Esophagus (tissue), 2 donors: ENCODE measurements around the gene VPS37B. TPM values are rescaled to one million over a fixed set of nuclear protein-coding genes. Genes with fewer than 3 reads are reported as not detected.
A peak's percentile ranks its signal among the peaks of the same experiment; 100 is the strongest.
"Not testable (repeated sequence)": the region's sequence is repeated elsewhere in the genome, so short reads cannot be mapped to it uniquely, and the experiment has no call there.

Experiments
- H3K27ac ChIP-seq, 2 donors: one replicate each; pipeline ENCODE4 v1.5.1; 2013; ENCODE audit warnings: low read depth in 2 of 2, mild to moderate bottlenecking in 2 of 2, inconsistent platforms in 1 of 2, low read length in 1 of 2, moderate library complexity in 1 of 2
- H3K27me3 ChIP-seq, 2 donors: one replicate each; pipeline ENCODE4 v1.6.1; 2013; ENCODE audit warnings: low read length in 2 of 2, control low read depth in 1 of 2, mild to moderate bottlenecking in 1 of 2; ENCODE audit not compliant: insufficient read depth in 2 of 2, control insufficient read depth in 1 of 2
- H3K36me3 ChIP-seq, 2 donors: one replicate each; pipeline ENCODE4 v1.6.1; 2013; ENCODE audit warnings: low read length in 1 of 2; ENCODE audit not compliant: control insufficient read depth in 2 of 2, insufficient read depth in 2 of 2
- H3K4me1 ChIP-seq, 2 donors: one replicate each; pipeline ENCODE4 v1.6.1; 2013; ENCODE audit warnings: low read length in 1 of 2; ENCODE audit not compliant: control insufficient read depth in 2 of 2, insufficient read depth in 2 of 2
- H3K4me3 ChIP-seq, 2 donors: one replicate each; pipeline ENCODE4 v1.5.1; 2013; ENCODE audit warnings: low read length in 2 of 2, mild to moderate bottlenecking in 2 of 2, low read depth in 1 of 2, moderate library complexity in 1 of 2
- H3K9me3 ChIP-seq, 2 donors: one replicate each; pipeline ENCODE4 v1.6.1; 2013; ENCODE audit warnings: mild to moderate bottlenecking in 2 of 2, low read depth in 1 of 2, low read length in 1 of 2, moderate library complexity in 1 of 2; ENCODE audit not compliant: control insufficient read depth in 2 of 2, insufficient read depth in 1 of 2
- WGBS, 2 donors: extraction: QIAGEN DNeasy Blood & Tissue Kit; methylation state at CpG; one replicate each; pipeline ENCODE4 v1.1.7; 2013; 5-methylcytosine and 5-hydroxymethylcytosine counted together
- polyA plus RNA-seq, 2 donors: library from polyadenylated mRNA; stranded (reverse); fragments of 200-250 nt; gene quantifications; one replicate each; pipeline ENCODE4 v1.2.3, GENCODE V29; 2013
- donor health status: healthy with polysubstance abuse.
- donor health status: Bipolar disorder and iron deficiency.

The VPS37B gene
- polyA plus RNA-seq, 2 donors: 50.2 to 81.4 TPM

- 56 to 58% methylated on average over 7 of the region's 7 CpGs for WGBS, 2 donors
- H3K36me3 ChIP-seq: no peaks in the 10 kb centered on the region
- peak overlapping the region in 1 of 2 donors; percentile 85 for H3K4me3 ChIP-seq
- H3K9me3 ChIP-seq: no peaks in the 10 kb centered on the region
- H3K27ac ChIP-seq: peak overlapping the region; percentile 82 to 95
- H3K27me3 ChIP-seq: no peaks in the 10 kb centered on the region
- peaks cover 5 to 6% of the 10 kb centered on the region in 2 donors for H3K4me1 ChIP-seq
These were observed 2.4 kb downstream of the VPS37B start for GRCh38 chr12:122893208-122894153.

- not testable (repeated sequence) for H3K9me3 ChIP-seq, H3K4me1 ChIP-seq, H3K36me3 ChIP-seq, H3K27me3 ChIP-seq
- Histone ChIP-seq H3K27ac (peak overlapping the region; percentile 85 to 93), H3K4me3 (peak overlapping the region; percentile 5 to 85)
- WGBS, 2 donors: 94% methylated on average over 9 of the region's 9 CpGs
These were observed 3.2 kb downstream of the VPS37B start for GRCh38 chr12:122892724-122893123.

DNA sequence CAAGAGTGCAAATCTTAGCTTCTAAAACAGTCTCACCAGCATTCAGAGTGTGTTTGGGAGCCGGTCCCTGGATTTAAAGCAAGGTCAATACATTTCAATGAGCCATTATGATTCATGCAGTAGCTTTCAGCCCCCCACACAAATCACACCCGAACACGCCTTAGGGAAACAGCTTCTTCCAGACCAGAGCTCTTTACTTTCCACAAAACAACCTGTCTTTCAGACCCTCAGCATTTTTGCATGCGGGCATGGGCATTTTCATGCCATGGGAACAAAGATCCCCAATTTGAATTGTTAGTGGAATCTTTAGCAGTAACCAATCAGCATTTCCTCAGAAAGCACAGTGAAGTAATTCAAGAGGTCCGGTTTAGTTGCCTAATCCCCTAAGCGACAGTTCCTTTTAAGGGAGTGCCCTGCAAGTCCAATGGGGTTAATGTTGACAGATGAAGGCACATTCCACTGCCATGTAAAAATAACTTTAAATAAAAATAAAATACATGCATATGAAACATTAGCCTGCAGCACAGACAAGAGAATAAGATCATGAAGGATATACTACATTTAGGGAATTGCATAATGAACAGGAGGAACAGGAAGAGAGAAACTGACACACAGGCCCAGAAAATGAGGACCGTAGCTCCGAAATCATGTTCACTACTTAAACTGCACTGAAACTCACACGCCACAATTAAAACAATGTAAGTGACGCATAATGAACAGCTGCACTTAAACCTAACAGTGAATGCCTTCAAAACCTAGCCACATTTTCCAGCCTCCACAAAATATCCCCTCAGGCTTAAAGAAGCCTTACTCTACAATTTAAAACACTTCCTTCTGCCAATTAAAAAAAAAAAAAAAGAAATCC, 4.0 kb downstream of the VPS37B start:
- H3K4me1 ChIP-seq: peaks cover 5 to 15% of the 10 kb centered on the region in 2 donors
- peak overlapping the region; percentile 86 to 93 for H3K27ac ChIP-seq
- H3K4me3 ChIP-seq: peak overlapping the region; percentile 30 to 85
- no peaks in the 10 kb centered on the region for H3K9me3 ChIP-seq
- 23 to 30% methylated on average over 10 of the region's 10 CpGs for WGBS, 2 donors
- no peaks in the 10 kb centered on the region for H3K36me3 ChIP-seq
- H3K27me3 ChIP-seq: no peaks in the 10 kb centered on the region

DNA sequence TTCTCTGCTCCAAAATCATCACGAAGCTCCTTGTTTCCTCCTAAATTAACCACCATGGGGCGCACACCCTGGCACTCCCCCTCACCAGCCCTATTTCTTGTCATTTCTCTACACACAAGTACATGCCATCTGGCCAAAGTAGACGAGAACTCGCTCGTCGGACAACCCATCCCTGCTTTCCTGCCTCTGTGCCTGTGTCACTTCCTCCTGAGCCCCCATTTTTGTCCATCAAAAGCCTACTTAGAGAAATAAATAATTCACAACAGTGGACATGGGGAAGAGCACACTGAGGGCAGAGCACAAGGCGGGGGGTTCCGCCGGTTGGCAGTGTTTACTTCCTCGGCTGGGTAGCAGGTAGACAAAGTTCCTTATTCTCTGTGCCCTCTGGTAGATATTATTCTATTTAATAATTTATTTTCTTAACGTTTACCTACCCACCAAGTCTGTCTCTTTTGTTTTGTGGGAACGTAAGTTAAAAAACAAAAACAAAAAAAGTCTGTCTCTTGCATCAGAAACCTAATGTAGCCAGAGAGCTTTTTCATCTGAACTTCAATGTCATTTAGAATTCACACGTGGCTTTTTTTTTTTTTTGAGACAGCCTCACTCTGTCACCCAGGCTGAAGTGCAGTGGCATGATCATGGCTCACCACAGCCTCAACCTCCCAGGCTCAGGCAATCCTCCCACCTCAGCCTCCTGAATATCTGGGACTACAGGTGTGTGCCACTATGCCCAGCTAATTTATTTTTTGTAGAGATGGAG, 6.0 kb downstream of the VPS37B start:
- peaks cover 8 to 18% of the 10 kb centered on the region in 2 donors for H3K4me1 ChIP-seq
- H3K27ac ChIP-seq: peak overlapping the region; percentile 97 to 98
- 72% methylated on average over 13 of the region's 13 CpGs for WGBS, 2 donors
- H3K36me3 ChIP-seq: peaks cover 0 to 3% of the 10 kb centered on the region in 2 donors
- H3K4me3 ChIP-seq: peak overlapping the region in 1 of 2 donors; percentile 85
- H3K9me3 ChIP-seq: no peaks in the 10 kb centered on the region
- H3K27me3 ChIP-seq: no peaks in the 10 kb centered on the region

DNA sequence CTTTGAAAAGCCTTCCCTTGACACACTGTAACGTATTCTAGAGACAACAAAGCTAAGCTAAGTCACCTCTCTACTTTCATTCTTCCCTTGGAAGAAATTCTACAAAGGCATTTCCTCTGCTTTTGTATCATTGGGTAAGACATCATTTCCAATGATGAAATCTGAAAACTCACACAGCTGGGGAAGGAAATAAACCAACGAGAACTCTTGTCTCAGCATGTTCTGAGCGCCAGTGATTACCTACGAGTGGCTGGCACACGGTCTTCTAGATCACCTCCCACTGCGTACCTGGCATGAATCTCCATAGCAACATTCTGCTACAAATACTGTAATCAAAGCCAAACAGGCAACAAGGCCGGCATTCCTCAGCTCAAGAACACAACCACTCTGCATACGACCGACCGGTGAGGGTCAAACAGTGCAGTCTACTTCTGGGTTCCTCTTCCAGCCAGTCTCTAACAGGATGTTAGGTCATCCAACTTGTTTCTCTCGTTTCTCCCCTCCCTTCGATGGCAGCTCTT, 7.6 kb downstream of the VPS37B start:
- H3K4me3 ChIP-seq: peak overlapping the region; percentile 31 to 85

DNA sequence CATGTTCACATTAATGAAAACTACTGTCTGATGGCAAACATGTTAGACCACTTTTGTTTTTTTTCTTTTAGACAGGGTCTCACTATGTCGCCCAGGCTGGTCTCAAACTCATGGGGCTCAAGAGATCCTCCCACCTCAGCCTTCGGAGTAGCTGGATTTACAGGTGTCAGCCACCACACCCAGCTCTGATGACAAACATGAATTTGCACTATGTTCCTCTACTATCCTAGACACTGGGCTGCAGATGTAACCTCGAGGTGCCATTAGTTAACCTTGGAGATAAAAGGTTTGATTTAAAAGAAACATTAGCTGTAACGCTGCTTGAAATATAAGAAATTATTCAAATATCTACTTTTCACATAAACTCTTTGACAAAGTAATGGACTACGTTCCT, 8.1 kb downstream of the VPS37B start:
- 40 to 43% methylated on average over 5 of the region's 5 CpGs for WGBS, 2 donors
- Histone ChIP-seq H3K27me3 (no peaks in the 10 kb centered on the region), H3K36me3 (peaks cover 0 to 3% of the 10 kb centered on the region in 2 donors), H3K4me3 (peak overlapping the region; percentile 8 to 85), H3K9me3 (no peaks in the 10 kb centered on the region), H3K27ac (peak overlapping the region; percentile 97 to 98), H3K4me1 (peaks cover 6 to 18% of the 10 kb centered on the region in 2 donors)

More for the DNA sequence above, 7.6 kb downstream of the VPS37B start:
- peak overlapping the region; percentile 97 to 98 for H3K27ac ChIP-seq
- 9 to 13% methylated on average over 12 of the region's 12 CpGs for WGBS, 2 donors
- peaks cover 6 to 18% of the 10 kb centered on the region in 2 donors for H3K4me1 ChIP-seq
- H3K27me3 ChIP-seq: no peaks in the 10 kb centered on the region
- peaks cover 0 to 3% of the 10 kb centered on the region in 2 donors for H3K36me3 ChIP-seq
- no peaks in the 10 kb centered on the region for H3K9me3 ChIP-seq

- Histone ChIP-seq H3K27me3 (no peaks in the 10 kb centered on the region), H3K36me3 (peaks cover 0 to 3% of the 10 kb centered on the region in 2 donors), H3K4me3 (peak overlapping the region; percentile 24 to 85), H3K27ac (peak overlapping the region; percentile 97 to 98), H3K4me1 (peaks cover 6 to 18% of the 10 kb centered on the region in 2 donors), H3K9me3 (no peaks in the 10 kb centered on the region)
- 33 to 45% methylated on average over 10 of the region's 10 CpGs for WGBS, 2 donors
These were observed 8.8 kb downstream of the VPS37B start for GRCh38 chr12:122886851-122887818.

- peaks cover 0 to 3% of the 10 kb centered on the region in 2 donors for H3K36me3 ChIP-seq
- H3K4me3 ChIP-seq: peak overlapping the region; percentile 1 to 27
- H3K9me3 ChIP-seq: no peaks in the 10 kb centered on the region
- H3K27ac ChIP-seq: peak overlapping the region; percentile 81 to 91
- H3K27me3 ChIP-seq: no peaks in the 10 kb centered on the region
- H3K4me1 ChIP-seq: peaks cover 8 to 18% of the 10 kb centered on the region in 2 donors
- WGBS, 2 donors: 83% methylated on average over 8 of the region's 8 CpGs
These were observed 9.8 kb downstream of the VPS37B start for GRCh38 chr12:122886161-122886560.
